22Rv1 (cell line): ENCODE measurements around the gene CCDC188.

Experiments used
- ZFX ChIP-seq: fragments of 450-650 bp; IDR thresholded peaks from 2 replicates; pipeline ENCODE4 v1.6.1; 2017; ENCODE audit warnings: antibody characterized with exemption, borderline replicate concordance
- TF ChIP-seq, protein P1 (sequence below): fragments of 450-650 bp; IDR thresholded peaks from 2 replicates; pipeline ENCODE4 v1.5.1; 2017; ENCODE audit warnings: mild to moderate bottlenecking

DNA sequence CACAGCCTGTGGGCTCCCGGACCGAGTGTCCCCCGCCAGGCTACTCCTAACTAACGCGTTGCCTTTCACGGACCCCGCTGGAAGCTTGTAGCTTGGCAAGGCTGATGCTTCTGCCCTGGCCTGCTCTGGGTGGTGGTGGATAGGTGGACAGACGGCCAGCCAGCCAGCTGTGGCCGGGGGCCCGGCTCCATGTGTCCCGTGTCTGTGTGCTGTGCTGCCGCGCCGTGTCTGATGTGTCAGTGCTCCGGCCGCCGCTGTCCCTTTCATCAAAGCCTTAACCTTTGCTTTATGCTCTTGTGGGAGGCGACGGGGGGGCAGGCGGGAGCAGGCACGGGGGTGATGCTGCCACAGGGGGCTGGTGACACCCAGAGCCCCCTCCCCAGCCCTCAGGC is 5.0 kb downstream of the CCDC188 start:
- TF ChIP-seq, protein P1, sequence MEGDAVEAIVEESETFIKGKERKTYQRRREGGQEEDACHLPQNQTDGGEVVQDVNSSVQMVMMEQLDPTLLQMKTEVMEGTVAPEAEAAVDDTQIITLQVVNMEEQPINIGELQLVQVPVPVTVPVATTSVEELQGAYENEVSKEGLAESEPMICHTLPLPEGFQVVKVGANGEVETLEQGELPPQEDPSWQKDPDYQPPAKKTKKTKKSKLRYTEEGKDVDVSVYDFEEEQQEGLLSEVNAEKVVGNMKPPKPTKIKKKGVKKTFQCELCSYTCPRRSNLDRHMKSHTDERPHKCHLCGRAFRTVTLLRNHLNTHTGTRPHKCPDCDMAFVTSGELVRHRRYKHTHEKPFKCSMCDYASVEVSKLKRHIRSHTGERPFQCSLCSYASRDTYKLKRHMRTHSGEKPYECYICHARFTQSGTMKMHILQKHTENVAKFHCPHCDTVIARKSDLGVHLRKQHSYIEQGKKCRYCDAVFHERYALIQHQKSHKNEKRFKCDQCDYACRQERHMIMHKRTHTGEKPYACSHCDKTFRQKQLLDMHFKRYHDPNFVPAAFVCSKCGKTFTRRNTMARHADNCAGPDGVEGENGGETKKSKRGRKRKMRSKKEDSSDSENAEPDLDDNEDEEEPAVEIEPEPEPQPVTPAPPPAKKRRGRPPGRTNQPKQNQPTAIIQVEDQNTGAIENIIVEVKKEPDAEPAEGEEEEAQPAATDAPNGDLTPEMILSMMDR, result no peak
- TF ChIP-seq ZFX, result no peak
